Parathyroid adenoma (tissue), 2 donors: ENCODE data around the gene PKD1L1.

Experiments used
- H2AFZ ChIP-seq: fragments of 300-600 bp; sonication (generic); one replicate; pipeline ENCODE4 v1.7.0; 2017; ENCODE audit warnings: antibody characterized with exemption, mild to moderate bottlenecking
- H3K27ac ChIP-seq: fragments of 300-600 bp; sonication (generic); one replicate; pipeline ENCODE4 v1.7.0; 2017
- H3K27me3 ChIP-seq: fragments of 300-600 bp; sonication (generic); one replicate; pipeline ENCODE4 v1.7.0; 2017; ENCODE audit warnings: low read length; ENCODE audit not compliant: control insufficient read depth, insufficient read depth
- H3K36me3 ChIP-seq: fragments of 300-600 bp; sonication (generic); one replicate; pipeline ENCODE4 v1.7.0; 2017; ENCODE audit warnings: low read length; ENCODE audit not compliant: control insufficient read depth, insufficient read depth
- H3K4me1 ChIP-seq: fragments of 300-600 bp; sonication (generic); one replicate; pipeline ENCODE4 v1.7.0; 2017; ENCODE audit warnings: control low read depth
- H3K4me2 ChIP-seq: fragments of 300-600 bp; sonication (generic); one replicate; pipeline ENCODE4 v1.7.0; 2017; ENCODE audit warnings: low read length
- H3K4me3 ChIP-seq: fragments of 300-600 bp; sonication (generic); one replicate; pipeline ENCODE4 v1.7.0; 2017; ENCODE audit warnings: low read depth, low read length
- H3K79me2 ChIP-seq: fragments of 300-600 bp; sonication (generic); one replicate; pipeline ENCODE4 v1.7.0; 2017; ENCODE audit warnings: control low read depth
- H3K9ac ChIP-seq: fragments of 300-600 bp; sonication (generic); one replicate; pipeline ENCODE4 v1.7.0; 2017; ENCODE audit warnings: mild to moderate bottlenecking
- H3K9me3 ChIP-seq: fragments of 300-600 bp; sonication (generic); one replicate; pipeline ENCODE4 v1.7.0; 2017; ENCODE audit warnings: low read length; ENCODE audit not compliant: control insufficient read depth
- TF ChIP-seq, protein P1 (sequence below): fragments of 300-600 bp; sonication (generic); IDR thresholded peaks from one replicate; pipeline ENCODE4 v1.7.0; 2017; ENCODE audit warnings: antibody characterized with exemption, mild to moderate bottlenecking
- donor health status: primary hyperparathyroidism.

The PKD1L1 gene

DNA sequence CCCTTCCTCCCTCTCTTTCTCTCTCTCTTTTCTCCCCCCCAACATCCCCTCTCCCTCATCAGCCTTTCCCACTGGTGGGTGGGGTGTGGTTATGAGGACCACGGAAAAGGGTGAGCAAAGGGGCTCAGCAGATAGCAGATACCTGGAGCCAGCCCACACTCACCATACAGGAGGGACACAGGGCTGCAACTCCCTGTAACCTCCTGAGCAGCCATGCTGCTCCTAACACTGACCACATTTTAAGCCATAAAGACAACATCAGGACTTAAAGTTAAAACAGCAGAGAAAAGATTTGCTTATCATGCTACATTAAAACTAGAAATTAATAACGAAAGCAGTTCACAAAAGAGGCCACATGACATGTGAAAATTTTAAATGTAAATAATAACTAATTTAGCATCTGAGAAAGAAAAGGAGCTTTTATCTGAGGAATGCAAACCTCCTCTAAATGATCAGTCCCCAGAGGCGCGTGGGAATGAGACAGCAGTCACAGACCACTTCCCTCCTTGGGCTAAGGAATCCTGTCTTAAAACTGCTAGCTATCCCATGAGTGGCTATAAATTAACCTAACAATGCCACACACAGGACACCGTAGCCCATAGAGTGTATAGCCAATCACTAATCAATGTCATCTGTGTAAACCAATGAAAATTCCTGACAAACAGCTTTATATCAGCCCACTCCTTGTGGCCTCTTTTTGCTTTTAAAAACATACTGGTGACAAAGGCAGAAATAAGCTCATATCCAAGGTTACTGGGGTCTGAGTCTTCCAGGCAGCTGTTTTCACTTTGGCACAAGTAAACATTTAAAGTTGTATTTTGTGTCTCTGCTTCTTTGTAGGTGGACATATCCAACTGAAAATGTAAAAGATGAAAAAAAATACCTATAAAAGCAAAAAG, 33.3 kb downstream of the PKD1L1 start:
- Histone ChIP-seq H3K4me1 (no peaks in the 10 kb centered on the region), H3K27ac (no peak overlapping the region), H3K9me3 (no peaks in the 10 kb centered on the region), H3K4me2 (no peak overlapping the region), H3K36me3 (no peaks in the 10 kb centered on the region), H3K79me2 (no peaks in the 10 kb centered on the region), H2AFZ (no peak overlapping the region), H3K4me3 (no peak overlapping the region), H3K27me3 (no peaks in the 10 kb centered on the region), H3K9ac (no peak overlapping the region)
- TF ChIP-seq, protein P1, sequence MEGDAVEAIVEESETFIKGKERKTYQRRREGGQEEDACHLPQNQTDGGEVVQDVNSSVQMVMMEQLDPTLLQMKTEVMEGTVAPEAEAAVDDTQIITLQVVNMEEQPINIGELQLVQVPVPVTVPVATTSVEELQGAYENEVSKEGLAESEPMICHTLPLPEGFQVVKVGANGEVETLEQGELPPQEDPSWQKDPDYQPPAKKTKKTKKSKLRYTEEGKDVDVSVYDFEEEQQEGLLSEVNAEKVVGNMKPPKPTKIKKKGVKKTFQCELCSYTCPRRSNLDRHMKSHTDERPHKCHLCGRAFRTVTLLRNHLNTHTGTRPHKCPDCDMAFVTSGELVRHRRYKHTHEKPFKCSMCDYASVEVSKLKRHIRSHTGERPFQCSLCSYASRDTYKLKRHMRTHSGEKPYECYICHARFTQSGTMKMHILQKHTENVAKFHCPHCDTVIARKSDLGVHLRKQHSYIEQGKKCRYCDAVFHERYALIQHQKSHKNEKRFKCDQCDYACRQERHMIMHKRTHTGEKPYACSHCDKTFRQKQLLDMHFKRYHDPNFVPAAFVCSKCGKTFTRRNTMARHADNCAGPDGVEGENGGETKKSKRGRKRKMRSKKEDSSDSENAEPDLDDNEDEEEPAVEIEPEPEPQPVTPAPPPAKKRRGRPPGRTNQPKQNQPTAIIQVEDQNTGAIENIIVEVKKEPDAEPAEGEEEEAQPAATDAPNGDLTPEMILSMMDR: no peak

DNA sequence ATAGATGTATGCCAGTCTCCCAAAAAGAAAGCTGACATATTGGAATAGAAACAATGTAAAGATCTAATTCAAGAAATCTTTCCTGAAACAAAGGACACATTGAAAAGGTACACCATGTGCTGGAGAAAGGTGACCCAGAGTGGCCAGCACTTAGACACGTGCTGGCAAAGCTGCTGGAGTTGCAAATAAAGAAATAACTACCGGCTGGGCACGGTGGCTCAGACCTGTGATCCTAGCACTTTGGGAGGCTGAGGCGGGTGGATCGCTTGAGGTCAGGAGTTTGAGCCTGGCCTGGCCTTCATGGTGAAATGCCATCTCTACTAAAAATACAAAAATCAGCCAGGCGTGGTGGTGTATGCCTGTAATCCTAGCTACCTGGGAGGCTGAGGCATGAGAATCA, 35.9 kb downstream of the PKD1L1 start:
- Histone ChIP-seq H3K4me1 (no peaks in the 10 kb centered on the region), H3K9ac (no peak overlapping the region), H3K27me3 (no peaks in the 10 kb centered on the region), H3K79me2 (no peaks in the 10 kb centered on the region), H3K9me3 (no peaks in the 10 kb centered on the region), H3K4me3 (no peak overlapping the region), H3K4me2 (no peak overlapping the region), H3K36me3 (no peaks in the 10 kb centered on the region), H3K27ac (no peak overlapping the region), H2AFZ (no peak overlapping the region)
- TF ChIP-seq, protein P1: no peak

DNA sequence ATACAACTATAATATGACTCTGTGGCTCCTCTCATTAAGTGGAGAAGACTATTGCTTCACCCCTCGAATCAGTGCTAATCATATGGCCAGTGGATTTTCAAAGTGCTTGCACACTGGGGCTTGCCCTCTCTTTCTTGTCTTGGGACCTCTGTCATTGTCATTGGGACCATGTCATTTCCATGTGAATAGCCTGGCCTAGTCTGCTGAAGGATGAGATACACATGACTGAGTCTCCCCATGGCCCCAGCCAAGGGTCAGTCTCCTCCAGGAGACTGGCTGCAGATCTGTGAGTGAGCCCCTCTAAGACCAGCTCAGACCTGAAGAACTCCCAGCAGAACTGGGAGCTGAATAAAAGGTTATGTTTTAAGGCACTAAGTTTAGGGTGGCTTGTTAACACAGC, 39.5 kb downstream of the PKD1L1 start:
- Histone ChIP-seq H3K4me3 (no peak overlapping the region), H3K79me2 (no peaks in the 10 kb centered on the region), H3K9me3 (no peaks in the 10 kb centered on the region), H3K27me3 (no peaks in the 10 kb centered on the region), H3K27ac (no peak overlapping the region), H3K36me3 (no peaks in the 10 kb centered on the region), H3K9ac (no peak overlapping the region), H3K4me1 (no peaks in the 10 kb centered on the region), H2AFZ (no peak overlapping the region), H3K4me2 (no peak overlapping the region)
- TF ChIP-seq, protein P1: no peak

DNA sequence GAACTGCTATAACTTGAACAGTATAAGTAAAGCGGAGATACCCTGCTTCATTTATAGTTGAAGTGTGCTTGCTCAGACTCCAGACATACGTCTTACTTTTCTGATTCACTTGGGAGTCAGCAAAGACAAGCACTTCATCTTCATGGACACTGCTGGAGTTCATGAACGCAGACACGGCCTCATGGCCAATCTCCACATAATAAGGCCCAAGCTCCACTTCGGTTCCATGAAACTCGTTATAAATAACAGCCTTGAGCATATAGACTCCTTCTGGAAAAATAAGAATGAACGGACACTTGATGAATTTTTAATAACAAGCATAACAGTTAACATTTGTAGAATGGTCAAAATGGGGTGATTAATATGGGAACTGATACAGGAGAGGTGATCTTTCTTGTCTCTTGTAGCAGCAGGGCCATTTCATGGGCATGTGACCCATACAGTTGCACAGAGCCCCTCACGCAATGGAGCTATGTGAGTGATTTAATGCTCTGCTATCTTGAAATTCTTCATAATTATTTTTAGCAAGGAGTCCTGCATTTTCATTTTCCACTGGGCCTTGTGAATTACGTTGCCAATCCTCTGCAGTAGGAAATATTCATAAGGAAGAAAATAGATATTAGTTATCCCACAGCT, 40.2 kb downstream of the PKD1L1 start:
- Histone ChIP-seq H3K9ac (no peak overlapping the region), H3K4me2 (no peak overlapping the region), H3K4me1 (no peaks in the 10 kb centered on the region), H3K9me3 (no peaks in the 10 kb centered on the region), H3K36me3 (no peaks in the 10 kb centered on the region), H3K27me3 (no peaks in the 10 kb centered on the region), H3K27ac (no peak overlapping the region), H2AFZ (no peak overlapping the region), H3K79me2 (no peaks in the 10 kb centered on the region), H3K4me3 (no peak overlapping the region)
- TF ChIP-seq, protein P1: no peak
